Stimulated activated CD4-positive, alpha-beta T cell treated with anti-CD3 and anti-CD28 coated beads, Interleukin-15, amount 100 ng/mL, for 1 hour (primary cell): ENCODE results near the gene BCL2L2.
"Not testable (repeated sequence)": the region's sequence is repeated elsewhere in the genome, so short reads cannot be mapped to it uniquely, and the experiment has no call there.

ENCODE experiments used
- DNase-seq, 2 donors: peaks; one replicate each; pipeline ENCODE4 v3.0.0-alpha.2; 2020; ENCODE audit warnings: low read depth in 1 of 2, low spot score in 1 of 2

BCL2L2 gene

DNA sequence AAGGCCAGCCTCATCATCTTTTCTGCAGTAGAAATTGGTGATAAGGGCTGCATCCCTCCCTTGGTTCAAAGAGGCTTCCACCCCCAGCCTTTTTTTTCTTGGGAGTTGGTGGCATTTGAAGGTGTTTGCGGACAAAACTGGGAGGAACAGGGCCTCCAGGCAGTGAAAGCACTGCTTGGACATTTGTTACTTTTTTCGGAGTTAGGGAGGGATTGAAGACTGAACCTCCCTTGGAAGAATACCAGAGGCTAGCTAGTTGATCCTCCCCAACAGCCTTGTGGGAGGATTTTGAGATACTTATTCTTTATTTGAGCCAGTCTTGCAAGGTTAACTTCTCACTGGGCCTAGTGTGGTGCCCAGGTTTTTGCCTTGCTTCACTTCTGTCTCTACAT, 17.8 kb downstream of the BCL2L2 start:
- no peak for DNase-seq

DNA sequence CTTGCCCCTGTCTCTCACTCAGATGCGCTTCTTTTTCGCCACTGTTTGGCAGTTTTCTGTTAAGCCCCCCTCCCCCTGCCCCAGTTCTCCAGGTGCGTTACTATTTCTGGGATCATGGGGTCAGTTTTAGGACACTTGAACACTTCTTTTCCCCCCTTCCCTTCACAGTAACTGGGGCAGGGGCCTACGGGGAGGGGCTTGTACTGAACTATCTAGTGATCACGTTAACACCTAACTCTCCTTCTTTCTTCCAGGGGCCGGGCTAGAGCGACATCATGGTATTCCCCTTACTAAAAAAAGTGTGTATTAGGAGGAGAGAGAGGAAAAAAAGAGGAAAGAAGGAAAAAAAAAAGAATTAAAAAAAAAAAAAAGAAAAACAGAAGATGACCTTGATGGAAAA, 18.4 kb downstream of the BCL2L2 start:
- DNase-seq: no peak

DNA sequence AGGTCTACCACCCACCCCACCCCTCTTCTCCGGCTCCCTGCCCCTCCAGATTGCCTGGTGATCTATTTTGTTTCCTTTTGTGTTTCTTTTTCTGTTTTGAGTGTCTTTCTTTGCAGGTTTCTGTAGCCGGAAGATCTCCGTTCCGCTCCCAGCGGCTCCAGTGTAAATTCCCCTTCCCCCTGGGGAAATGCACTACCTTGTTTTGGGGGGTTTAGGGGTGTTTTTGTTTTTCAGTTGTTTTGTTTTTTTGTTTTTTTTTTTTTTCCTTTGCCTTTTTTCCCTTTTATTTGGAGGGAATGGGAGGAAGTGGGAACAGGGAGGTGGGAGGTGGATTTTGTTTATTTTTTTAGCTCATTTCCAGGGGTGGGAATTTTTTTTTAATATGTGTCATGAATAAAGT, 19.1 kb downstream of the BCL2L2 start:
- DNase-seq: not testable (repeated sequence)

DNA sequence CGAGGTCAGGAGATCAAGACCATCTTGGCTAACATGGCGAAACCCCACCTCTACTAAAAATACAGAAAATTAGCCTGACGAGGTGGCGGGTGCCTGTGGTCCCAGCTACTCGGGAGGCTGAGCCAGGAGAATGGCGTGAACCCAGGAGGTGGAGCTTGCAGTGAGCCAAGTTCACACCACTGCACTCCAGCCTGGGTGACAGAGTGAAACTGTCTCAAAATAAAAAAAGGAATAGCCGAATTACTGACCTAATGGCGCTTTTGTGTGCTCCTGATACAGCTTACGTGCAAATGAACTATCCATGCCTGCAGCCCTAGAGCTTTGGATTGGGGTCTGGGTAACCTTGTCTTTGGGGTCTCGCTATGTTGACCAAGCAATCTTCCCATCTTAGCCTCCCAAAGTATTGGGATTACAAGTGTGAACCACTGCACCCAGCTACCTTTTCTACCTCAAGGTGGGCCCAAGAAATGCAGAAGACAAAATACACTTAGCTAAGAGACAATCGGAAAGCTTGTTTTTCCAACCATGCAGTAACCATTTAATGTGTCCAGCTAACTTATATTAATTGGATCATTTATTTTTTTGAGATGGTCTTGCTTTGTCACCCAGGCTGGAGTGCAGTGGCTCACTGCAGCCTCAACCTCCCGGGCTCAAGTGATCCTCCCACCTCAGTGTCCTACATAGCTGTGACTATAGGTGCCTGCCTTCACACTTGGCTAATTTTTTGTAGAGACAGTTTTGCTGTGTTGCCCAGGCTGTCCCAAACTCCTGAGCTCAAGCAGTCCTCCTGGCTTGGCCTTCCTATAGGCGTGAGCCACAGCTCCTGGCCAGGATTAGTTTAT, 20.1 kb downstream of the BCL2L2 start:
- no peak for DNase-seq

DNA sequence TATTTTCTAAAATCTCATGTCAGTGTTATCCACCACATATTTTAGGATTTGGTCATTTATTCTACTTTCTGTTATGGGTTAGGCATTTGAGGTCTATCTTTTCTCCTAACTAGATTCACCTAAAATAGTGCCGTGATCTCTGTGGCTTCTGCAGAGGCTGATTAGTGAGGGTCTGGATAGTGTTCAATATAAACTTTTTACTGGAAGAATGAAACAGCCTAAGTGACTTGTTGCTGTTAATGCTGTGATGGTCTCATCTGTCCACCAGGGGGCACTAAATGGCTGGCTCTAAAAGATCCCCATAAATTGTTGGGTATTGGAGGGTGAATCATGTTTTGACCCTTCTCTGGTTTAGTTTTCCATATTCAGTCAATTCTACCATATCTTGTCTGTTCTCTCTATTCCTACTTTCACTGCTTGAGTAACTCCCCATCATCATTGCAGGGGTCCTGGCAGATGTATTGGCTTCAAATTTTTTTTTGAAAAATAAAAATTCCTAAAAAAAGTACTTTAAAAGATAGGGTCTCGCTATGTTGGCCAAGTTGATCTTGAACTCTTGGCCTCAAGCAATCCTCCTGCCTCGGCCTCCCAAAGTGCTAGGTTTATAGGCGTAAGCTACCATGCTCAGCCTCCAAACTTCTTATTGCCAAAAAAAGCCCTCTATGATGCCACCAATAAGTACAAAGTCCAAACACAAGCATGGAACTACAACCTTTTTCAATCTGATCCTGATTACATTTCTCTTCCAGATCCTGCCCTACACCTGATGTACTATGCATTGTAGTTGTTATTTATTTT, 21.5 kb downstream of the BCL2L2 start:
- DNase-seq: peak in 1 of 2 donors; percentile 25

DNA sequence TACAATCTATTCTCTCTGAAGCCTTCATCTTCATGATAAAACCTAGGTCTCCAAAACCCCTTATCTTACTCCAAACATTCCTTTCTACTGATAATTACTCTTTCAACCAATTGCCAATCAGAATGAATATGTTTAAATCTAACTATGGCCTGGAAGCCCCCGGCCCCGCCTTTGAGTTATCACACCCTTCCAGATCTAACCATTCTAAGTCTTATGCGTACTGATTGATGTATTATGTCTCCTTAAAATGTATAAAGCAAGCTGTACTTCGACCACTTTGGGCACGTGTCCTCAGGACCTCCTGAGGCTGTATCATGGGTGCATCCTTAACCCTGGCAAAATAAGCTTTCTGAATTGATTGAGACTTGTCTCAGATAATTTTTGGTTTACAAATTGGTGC, 29.0 kb downstream of the BCL2L2 start:
- no peak for DNase-seq

DNA sequence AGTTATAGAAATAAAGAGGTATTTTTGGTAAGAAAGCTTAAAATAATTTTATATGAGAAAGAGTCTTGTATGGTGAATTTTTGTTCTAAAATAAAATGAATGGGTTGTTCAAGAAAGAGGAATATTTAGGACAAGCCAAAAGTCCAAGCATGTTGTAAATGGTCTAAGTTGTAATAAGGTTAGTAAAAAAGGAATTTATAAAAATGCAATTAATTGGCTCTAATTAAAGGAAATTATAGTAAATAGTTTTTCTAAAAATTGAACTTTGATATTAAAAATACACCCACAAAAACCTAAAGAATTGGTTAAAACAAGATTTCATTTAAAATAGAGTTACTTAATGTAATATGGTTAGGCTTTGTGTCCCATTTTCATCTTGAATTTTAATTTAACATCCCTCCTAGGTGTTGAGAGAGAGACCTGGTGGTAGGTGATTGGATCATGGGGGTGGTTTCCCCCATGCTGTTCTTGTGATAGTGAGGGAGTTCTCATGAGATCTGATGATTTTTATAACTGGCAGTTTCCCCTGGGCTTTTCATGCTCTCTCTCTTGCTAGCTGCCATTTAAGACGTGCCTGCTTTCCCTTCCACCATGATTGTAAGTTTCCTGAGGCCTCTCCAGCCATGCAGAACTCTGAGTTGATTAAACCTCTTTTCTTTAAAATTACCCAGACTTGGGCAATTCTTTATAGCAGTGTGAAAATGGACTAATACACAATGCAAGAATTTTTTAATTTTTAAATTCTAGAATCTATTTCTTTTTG, 33.1 kb downstream of the BCL2L2 start:
- DNase-seq: no peak

DNA sequence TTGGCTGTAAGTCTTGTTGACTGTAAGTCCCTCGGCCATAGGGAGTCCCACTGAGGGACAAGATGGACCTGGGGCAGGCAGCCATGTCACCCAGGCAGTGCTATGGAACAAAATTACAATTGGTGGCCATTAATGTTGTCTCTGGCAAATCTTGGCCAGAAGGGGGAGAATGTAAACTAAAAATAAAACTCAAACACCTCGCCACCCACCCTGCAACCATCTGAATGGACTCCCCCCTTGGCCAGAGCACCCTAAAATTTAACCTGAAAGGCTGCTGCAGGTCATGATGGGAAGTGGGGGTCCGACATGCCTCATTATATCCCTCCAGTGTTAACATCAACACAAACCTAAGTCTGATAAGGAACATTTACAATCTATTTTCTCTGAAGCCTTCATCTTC, 37.8 kb downstream of the BCL2L2 start:
- DNase-seq: no peak

DNA sequence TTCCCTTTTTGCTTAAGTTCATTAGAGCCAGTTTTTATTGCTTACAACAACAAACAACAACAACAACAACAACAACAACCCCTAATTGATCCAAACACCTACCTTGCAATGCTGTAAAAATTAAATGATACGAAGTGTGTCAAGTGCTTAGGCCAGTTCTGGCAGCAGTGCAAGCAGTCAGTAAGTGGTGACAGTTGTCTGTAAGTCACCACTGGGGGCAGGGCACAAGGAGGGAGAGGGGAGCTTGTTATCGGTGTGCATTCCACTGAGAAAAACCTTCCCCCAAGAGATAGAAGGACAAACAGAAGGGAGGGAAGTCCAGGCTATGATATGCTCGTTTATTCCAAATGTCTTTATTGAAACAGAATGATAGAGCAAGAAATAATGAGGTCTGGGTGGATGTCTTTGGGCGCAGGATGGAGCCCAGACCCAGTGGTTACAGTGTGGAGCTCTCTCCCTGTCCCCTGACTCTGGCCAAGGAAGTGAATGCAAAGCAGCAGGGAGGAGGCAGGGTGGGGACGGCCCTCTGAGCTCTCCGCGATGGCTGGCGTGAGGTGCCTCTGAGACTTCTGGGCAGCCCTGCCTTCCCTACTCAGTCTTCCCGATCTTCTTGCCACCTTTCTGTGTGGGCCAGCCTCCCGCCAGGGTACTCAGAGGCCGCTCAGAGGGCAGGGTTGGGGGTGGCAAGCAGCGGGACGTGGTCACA, 39.5 kb downstream of the BCL2L2 start:
- DNase-seq: no peak

DNA sequence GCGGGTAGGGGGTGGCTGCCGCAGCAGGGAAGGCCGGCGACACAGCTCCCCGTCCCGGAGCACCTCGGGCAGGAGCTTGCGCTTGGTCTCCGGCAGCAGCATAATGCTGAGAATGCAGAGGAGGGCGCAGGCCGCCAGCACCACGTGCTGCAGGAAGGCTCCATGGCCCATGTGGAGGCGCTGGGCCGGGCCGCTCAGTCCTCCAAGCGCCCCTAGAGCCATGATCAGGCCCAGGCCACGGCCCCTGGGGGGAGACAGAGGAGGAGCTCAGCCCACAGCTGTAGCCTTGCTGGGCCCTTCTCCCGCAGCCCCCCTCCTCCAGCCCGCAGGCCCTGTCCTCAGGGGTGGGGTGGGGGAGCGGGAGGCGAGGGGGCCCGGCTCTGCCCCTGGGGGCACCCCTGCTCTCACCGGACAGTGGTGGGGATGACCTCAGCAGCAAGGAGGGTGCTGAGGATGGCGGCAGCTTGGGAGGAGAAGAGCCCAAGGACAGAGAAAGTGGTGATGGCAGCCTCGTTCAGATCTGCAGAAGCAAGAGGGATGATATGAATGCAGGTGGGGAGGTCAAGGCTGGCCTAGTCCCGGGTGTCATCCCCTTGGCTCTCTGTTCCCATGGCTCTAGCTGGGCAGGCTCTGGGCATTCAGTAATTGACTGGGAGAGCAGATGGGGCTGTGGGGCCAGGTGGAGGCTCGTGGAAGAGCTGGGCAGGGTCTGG, 40.2 kb downstream of the BCL2L2 start:
- DNase-seq: no peak

DNA sequence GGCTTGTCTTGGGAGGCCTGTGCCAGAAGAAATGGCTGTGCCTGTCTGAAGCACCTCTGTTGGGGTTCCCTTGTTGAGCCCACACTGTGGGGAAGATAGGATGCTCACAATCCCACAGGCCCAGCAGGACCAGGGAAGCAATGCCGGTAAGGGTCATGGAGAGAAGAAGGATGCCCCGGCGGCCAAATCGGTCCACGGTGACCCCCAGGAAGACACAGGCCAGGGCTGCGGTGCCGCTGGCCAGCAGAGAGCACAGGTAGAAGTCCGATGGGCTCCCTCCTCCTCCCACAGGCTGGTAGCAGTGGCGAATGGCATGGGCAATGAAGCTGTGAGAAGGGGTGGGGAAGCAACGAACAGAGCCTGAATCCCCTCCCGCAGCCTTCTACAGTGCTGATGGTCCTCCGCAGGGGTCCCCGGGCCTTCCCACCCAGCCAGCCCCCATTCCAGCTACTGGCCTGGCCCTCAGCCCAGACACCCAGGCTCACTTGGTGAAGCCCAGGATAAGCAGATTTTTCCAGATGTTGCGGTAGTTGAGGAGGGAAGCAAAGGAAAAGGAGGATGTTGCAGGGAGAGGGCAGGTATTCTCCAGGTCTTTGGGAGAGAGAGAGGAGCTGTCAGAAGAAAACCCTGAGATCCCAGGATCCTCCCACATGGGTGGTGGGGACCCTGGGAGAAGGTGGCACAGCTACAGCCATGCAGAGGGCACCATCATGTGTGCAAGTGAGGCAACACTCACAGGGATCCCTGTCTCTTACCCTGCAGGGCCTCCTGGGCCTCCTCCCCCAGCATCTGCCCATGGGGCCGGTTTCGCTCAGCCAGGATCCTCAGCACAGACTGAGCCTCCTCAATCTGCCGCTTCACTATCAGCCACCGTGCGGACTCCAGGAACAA, 41.0 kb downstream of the BCL2L2 start:
- DNase-seq: no peak

DNA sequence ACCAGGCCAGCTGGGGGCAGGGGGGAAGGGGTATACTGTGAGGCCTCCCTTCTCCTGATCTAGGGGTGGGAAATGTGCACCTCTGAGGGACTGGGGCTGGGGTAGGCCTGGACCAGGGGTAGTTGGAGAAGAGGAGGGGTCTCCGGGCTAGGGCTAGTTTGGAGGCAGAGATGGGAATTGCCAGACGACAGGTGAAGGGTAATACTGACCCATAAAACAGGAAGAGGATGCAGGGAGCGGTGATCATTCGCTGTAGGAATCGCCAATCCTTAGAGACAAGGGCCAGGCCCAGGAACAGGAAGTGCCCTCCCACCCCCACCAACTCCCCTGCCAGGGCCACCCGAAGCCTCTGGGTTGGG, 41.6 kb downstream of the BCL2L2 start:
- DNase-seq: no peak

DNA sequence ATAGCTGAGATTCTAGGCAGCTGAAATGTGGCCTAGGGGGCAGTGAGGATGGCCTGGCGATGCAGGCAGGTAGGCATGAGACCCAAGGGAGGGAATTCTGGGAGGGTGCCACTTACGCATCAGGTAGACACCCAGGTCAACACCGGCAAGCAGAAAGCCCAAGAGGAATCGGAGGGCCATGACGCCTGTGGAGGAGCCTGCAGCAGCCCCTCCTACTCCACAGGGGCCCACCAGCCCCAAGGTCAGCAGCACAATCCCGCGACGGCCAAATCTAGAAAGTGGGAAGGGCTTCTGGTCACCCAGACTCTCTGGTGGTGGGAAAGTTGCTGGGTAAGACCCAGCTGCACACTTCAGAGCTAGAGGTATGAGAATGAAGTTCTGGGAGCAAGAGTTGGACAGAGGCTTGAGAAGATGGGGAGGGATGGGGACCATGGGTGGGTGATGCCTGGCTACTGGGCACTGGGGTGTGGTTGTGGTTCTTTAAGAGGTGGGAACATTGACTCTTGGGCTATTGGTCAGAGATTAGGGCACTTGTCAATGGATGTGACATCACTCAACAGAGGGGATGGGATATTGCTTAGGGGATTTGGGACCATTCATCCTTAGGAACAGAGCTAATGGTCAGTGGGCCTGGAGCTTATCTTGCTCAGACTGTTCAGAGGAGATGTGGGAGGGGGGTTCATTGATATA, 42.7 kb downstream of the BCL2L2 start:
- no peak for DNase-seq

DNA sequence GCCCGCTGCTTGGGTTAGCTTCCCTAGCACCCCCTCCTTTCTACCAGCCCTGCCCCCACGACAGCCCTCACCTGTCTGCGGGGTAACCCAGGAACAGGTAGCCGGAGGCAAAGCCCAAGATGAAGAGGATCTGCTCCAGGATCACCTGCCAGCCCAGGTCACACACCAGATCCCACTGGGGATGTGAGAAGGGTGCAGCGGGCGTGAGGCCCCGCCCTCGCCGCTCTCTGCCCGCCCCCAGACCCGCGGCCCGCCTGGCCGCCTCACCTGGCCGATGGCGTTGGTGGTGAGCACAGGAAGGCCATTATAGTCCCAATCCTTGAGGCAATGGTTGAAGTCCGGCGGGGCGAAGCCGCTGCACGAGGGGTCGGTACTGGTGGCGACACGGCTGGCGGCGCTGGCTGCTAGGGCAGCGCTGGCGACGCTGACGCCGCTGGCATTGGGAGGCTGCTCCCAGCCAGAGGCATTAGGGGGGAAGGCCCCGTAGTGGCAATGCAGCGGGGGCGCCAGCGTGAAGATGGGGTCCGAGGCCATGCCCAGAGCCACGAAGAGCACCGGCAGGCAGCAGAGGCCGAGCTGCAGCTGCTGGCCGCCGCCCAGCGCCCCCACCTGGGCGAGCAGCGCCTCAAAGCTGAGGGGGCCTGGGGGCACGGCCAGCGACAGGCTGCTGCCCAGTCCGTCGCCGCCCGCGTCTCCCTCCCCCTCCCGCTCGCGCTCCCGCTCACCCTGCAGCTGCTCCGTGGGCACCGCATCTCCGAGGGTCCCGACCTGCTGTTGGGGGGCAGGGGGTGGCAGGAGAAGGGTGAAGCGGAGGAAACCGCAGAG, 45.3 kb downstream of the BCL2L2 start:
- DNase-seq: no peak

DNA sequence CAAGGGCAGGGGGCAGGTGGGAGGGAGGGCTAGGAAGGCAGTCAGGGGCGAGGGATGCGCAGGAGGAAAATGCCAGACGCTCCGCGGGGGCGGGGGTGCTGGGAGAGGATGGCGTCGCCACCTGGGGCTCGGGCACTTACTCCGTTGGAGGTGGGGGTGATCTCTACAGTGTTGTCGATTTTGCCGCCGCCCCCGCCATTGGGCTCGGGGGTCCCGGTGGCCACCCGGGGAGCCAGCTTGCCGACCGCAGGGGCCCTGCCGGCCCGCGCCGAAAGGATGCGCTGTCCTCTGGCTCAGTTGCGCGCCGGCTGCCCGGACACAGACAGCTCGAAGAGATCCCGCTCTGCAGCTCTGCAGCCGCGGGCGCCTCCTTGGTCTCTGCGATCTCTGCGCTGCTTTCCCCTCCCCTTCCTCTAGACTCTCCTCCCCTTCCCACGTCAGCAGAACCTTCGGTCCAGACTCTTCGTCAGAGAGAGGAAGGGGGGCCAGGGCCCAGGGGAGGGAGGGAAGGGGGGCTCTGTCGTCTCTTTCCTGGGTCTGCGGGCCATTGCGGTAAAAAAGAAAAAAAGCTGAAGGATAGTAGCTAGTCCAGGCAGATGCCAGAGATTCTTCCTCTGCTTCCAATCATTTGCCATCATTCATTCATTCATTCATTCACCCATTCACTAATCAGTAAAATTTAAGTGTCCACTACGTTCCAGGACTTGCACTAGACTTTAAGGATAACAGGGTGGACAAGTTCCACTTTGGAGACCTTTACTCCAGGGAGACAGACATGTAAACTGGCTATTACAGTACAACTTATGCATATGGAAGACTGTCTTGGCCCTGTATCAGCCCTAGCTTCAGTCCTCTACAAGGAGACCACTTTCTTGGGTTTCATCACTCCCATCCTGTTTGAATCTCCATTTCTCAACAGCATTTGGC, 46.1 kb downstream of the BCL2L2 start, which contains the start of gene SLC22A17:
Gene SLC22A17 (minus strand): TSS at position 382 of the 927 bp plus-strand sequence.
- DNase-seq: peak; percentile 10 to 21

DNA sequence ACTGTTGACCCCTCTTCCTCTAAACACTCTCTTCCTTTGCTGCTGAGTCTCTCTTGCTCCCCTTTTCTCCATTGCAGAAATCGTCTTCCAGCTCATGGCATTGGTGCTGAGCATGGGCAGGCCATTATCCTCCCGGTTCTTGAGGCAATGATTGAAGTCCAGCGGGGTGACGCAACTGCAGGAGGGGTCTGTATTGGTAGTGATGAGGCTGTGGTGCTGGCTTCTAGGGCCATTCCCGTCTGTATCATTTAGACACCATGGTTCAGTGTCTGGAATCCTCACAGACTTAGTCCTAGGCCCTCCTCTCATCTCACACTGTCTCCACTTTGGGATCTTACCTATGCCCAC, 46.8 kb downstream of the BCL2L2 start:
- no peak for DNase-seq

DNA sequence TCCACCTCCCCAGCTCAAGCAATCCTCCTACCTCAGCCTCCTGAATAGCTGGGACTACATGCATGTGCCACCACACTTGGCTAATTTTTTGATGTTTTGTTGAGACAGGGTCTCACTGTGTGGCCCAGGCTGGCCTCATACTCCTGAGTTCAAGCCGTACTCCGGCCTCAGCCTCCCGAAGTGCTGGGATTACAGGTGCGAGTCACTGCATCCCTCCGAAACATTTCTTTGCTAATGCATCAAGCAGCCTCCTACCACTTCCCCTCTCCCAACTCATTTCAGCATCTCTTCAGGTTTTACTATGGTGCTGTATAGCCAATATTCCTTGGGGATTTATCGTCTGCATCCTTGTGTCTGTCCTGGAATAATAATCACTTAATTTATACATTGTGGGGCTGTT, 48.4 kb downstream of the BCL2L2 start:
- no peak for DNase-seq
